H9 (cell line): ENCODE results near the gene ACTL8. TPM values are rescaled to one million over a fixed set of nuclear protein-coding genes. Genes with fewer than 3 reads are reported as not detected.

Experiments
- DNase-seq: peaks from one replicate; pipeline ENCODE4 v3.0.0-alpha.2; 2017
- H2AFZ ChIP-seq: one replicate; pipeline ENCODE4 v1.6.1; 2013; ENCODE audit warnings: mild to moderate bottlenecking, low read length, control low read depth, moderate library complexity
- H2AK5ac ChIP-seq: 2 replicates; pipeline ENCODE4 v1.6.1; 2013; ENCODE audit warnings: low read length, control low read depth, mixed read lengths; ENCODE audit not compliant: insufficient read length
- H2BK120ac ChIP-seq: one replicate; pipeline ENCODE4 v1.6.1; 2013; ENCODE audit warnings: low read depth, mild to moderate bottlenecking, low read length, control low read depth, inconsistent platforms; ENCODE audit not compliant: poor library complexity, severe bottlenecking
- H2BK12ac ChIP-seq: 2 replicates; pipeline ENCODE4 v1.6.1; 2013; ENCODE audit warnings: low read length, control low read depth, mixed read lengths, low read depth; ENCODE audit not compliant: insufficient read length
- H2BK15ac ChIP-seq: 2 replicates; pipeline ENCODE4 v1.6.1; 2013; ENCODE audit warnings: low read depth, low read length, control low read depth
- H2BK20ac ChIP-seq: one replicate; pipeline ENCODE4 v1.6.1; 2013; ENCODE audit warnings: low read depth, mild to moderate bottlenecking, low read length, control low read depth, inconsistent platforms; ENCODE audit not compliant: poor library complexity, severe bottlenecking
- H2BK5ac ChIP-seq: 2 replicates; pipeline ENCODE4 v1.6.1; 2013; ENCODE audit warnings: low read length, control low read depth, mixed read lengths; ENCODE audit not compliant: insufficient read length
- H3K14ac ChIP-seq: 2 replicates; pipeline ENCODE4 v1.6.1; 2013; ENCODE audit warnings: low read length, control low read depth; ENCODE audit not compliant: insufficient read depth
- H3K18ac ChIP-seq: 2 replicates; pipeline ENCODE4 v1.6.1; 2013; ENCODE audit warnings: low read depth, mild to moderate bottlenecking, mixed read lengths, low read length, control low read depth; ENCODE audit not compliant: insufficient read length
- H3K23ac ChIP-seq: 2 replicates; pipeline ENCODE4 v1.6.1; 2013; ENCODE audit warnings: low read length, control low read depth, mixed read lengths, low read depth; ENCODE audit not compliant: insufficient read length
- H3K23me2 ChIP-seq: 2 replicates; pipeline ENCODE4 v1.6.1; 2013; ENCODE audit warnings: low read depth, mild to moderate bottlenecking, mixed read lengths, low read length, control low read depth; ENCODE audit not compliant: insufficient read length, poor library complexity, severe bottlenecking
- H3K27ac ChIP-seq: 2 replicates; pipeline ENCODE4 v1.5.1; 2013; ENCODE audit warnings: low read length, control low read depth, mixed read lengths, low read depth; ENCODE audit not compliant: insufficient read length
- H3K27me3 ChIP-seq: 2 replicates; pipeline ENCODE4 v1.6.1; 2013; ENCODE audit warnings: low read length, control low read depth, inconsistent platforms; ENCODE audit not compliant: insufficient read depth
- H3K4ac ChIP-seq: 2 replicates; pipeline ENCODE4 v1.6.1; 2013; ENCODE audit warnings: low read depth, mild to moderate bottlenecking, control low read depth, inconsistent platforms, low read length, moderate library complexity
- H3K4me1 ChIP-seq: 2 replicates; pipeline ENCODE4 v1.6.1; 2013; ENCODE audit warnings: low read length, control low read depth, inconsistent platforms; ENCODE audit not compliant: insufficient read depth
- H3K4me2 ChIP-seq: 2 replicates; pipeline ENCODE4 v1.6.1; 2013; ENCODE audit warnings: low read length, control low read depth, mixed read lengths; ENCODE audit not compliant: insufficient read length, insufficient read depth
- H3K56ac ChIP-seq: 2 replicates; pipeline ENCODE4 v1.6.1; 2013; ENCODE audit warnings: low read depth, mild to moderate bottlenecking, mixed read lengths, low read length, control low read depth; ENCODE audit not compliant: insufficient read length
- H3K79me1 ChIP-seq: 2 replicates; pipeline ENCODE4 v1.6.1; 2013; ENCODE audit warnings: low read depth, mild to moderate bottlenecking, moderate library complexity, low read length, control low read depth, inconsistent platforms; ENCODE audit not compliant: insufficient read depth, poor library complexity, severe bottlenecking
- H3K79me2 ChIP-seq: 2 replicates; pipeline ENCODE4 v1.6.1; 2013; ENCODE audit warnings: low read length, control low read depth, inconsistent platforms; ENCODE audit not compliant: insufficient read depth
- H3K9ac ChIP-seq: 2 replicates; pipeline ENCODE4 v1.6.1; 2013; ENCODE audit warnings: low read length, control low read depth, mixed read lengths; ENCODE audit not compliant: insufficient read length; ENCODE audit errors: extremely low read depth
- H3K9me3 ChIP-seq: one replicate; pipeline ENCODE4 v1.6.1; 2013; ENCODE audit warnings: low read depth, low read length, inconsistent platforms; ENCODE audit not compliant: control insufficient read depth
- H3T11ph ChIP-seq: one replicate; pipeline ENCODE4 v1.6.1; 2013; ENCODE audit warnings: mild to moderate bottlenecking, low read length, control low read depth, inconsistent platforms
- H4K20me1 ChIP-seq: one replicate; pipeline ENCODE4 v1.6.1; 2013; ENCODE audit not compliant: control insufficient read depth, insufficient read length, insufficient read depth
- H4K5ac ChIP-seq: 2 replicates; pipeline ENCODE4 v1.6.1; 2013; ENCODE audit warnings: low read depth, mild to moderate bottlenecking, mixed read lengths, low read length, control low read depth; ENCODE audit not compliant: insufficient read length
- H4K8ac ChIP-seq: replicated peaks from 2 replicates; pipeline ENCODE4 v1.6.1; 2013; ENCODE audit warnings: low read length, control low read depth, mixed read lengths, low read depth; ENCODE audit not compliant: insufficient read length
- H4K91ac ChIP-seq: 2 replicates; pipeline ENCODE4 v1.6.1; 2013; ENCODE audit warnings: low read depth, mild to moderate bottlenecking, moderate library complexity, mixed read lengths, low read length, control low read depth; ENCODE audit not compliant: insufficient read length
- H3K27ac Mint-ChIP-seq, 3 experiments: 2 replicates in 2 of 3; 3 replicates in 1 of 3; pipeline ENCODE4 v1.8.0; 2020 to 2021; ENCODE audit warnings: mixed read lengths in 3 of 3, mild to moderate bottlenecking in 1 of 3, moderate library complexity in 1 of 3
- H3K27me3 Mint-ChIP-seq: 2 replicates; pipeline ENCODE4 v1.8.0; 2021; ENCODE audit warnings: low read depth, mild to moderate bottlenecking, moderate library complexity, mixed read lengths
- H3K36me3 Mint-ChIP-seq, 3 experiments: 2 replicates in 2 of 3; 3 replicates in 1 of 3; pipeline ENCODE4 v1.8.0; 2020 to 2021; ENCODE audit warnings: low read depth in 3 of 3, mixed read lengths in 3 of 3; ENCODE audit not compliant: insufficient read depth in 1 of 3
- H3K4me1 Mint-ChIP-seq, 2 experiments: 2 replicates each; pipeline ENCODE4 v1.8.0; 2020; ENCODE audit warnings: mixed read lengths in 2 of 2
- H3K4me3 Mint-ChIP-seq, 2 experiments: 2 replicates in 1 of 2; 3 replicates in 1 of 2; pipeline ENCODE4 v1.8.0; 2020 to 2021; ENCODE audit warnings: mild to moderate bottlenecking in 2 of 2, mixed read lengths in 2 of 2, moderate library complexity in 1 of 2
- H3K9me3 Mint-ChIP-seq, 2 experiments: 2 replicates in 1 of 2; 3 replicates in 1 of 2; pipeline ENCODE4 v1.8.0; 2020; ENCODE audit warnings: mild to moderate bottlenecking in 2 of 2, mixed read lengths in 2 of 2, moderate library complexity in 1 of 2
- WGBS: extraction: QIAGEN DNeasy Blood & Tissue Kit; methylation state at CpG from one replicate; pipeline ENCODE4 v1.1.7; 2013; ENCODE audit warnings: missing lambda C conversion rate, low lambda C conversion rate, mixed read lengths; ENCODE audit not compliant: insufficient read length; ENCODE audit errors: extremely low coverage; 5-methylcytosine and 5-hydroxymethylcytosine counted together
- total RNA-seq: library from RNA; stranded (reverse); gene quantifications from 2 replicates; pipeline ENCODE4 v1.2.1, GENCODE V29; 2021
- TF ChIP-seq, protein P1 (sequence below): fragments of 200-600 bp; sonication (generic); conservative IDR thresholded peaks from 3 replicates; pipeline ENCODE4 v1.8.0; 2021; ENCODE audit warnings: antibody characterized with exemption, mild to moderate bottlenecking

The ACTL8 gene
- total RNA-seq, 1 experiment from 2014 or later: not detected

DNA sequence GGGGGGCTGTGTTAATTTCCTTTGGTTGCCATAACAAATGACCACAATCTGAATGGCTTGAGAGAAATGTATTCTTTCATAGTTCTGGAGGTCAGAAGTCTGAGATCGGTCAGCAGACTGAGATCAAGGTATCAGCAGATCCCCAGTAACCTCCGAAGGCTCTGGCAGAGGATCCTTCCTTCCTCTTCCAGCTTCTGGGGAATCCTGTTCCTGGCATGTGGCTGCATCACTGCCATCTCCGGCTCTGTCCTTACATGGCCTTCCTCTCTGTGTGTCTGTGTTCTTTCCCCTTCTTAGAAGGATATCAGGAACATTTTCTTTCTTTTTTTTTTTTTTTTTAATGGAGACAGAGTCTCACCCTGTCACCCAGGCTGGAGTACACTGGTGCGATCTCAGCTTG lies 25.8 kb downstream of the ACTL8 start:
- H3K18ac ChIP-seq: no peak overlapping the region
- H2BK5ac ChIP-seq: no peak overlapping the region
- no peaks in the 10 kb centered on the region for H3K4me1 ChIP-seq
- no peaks in the 10 kb centered on the region for H3K23me2 ChIP-seq
- H3K9me3 Mint-ChIP-seq: no peaks in the 10 kb centered on the region
- H4K8ac ChIP-seq: no peak overlapping the region
- TF ChIP-seq, protein P1, sequence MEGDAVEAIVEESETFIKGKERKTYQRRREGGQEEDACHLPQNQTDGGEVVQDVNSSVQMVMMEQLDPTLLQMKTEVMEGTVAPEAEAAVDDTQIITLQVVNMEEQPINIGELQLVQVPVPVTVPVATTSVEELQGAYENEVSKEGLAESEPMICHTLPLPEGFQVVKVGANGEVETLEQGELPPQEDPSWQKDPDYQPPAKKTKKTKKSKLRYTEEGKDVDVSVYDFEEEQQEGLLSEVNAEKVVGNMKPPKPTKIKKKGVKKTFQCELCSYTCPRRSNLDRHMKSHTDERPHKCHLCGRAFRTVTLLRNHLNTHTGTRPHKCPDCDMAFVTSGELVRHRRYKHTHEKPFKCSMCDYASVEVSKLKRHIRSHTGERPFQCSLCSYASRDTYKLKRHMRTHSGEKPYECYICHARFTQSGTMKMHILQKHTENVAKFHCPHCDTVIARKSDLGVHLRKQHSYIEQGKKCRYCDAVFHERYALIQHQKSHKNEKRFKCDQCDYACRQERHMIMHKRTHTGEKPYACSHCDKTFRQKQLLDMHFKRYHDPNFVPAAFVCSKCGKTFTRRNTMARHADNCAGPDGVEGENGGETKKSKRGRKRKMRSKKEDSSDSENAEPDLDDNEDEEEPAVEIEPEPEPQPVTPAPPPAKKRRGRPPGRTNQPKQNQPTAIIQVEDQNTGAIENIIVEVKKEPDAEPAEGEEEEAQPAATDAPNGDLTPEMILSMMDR: no peak
- no peaks in the 10 kb centered on the region for H3K27me3 ChIP-seq
- no peaks in the 10 kb centered on the region for H3K79me2 ChIP-seq
- no peak overlapping the region for H2BK120ac ChIP-seq
- no peak overlapping the region for H3K4me3 Mint-ChIP-seq
- H3K36me3 Mint-ChIP-seq: no peaks in the 10 kb centered on the region
- no peaks in the 10 kb centered on the region for H3K4me1 Mint-ChIP-seq
- H3K4me2 ChIP-seq: no peak overlapping the region
- H3K14ac ChIP-seq: no peak overlapping the region
- H2AK5ac ChIP-seq: no peak overlapping the region
- no peak overlapping the region for H4K5ac ChIP-seq
- H3T11ph ChIP-seq: no peak overlapping the region
- H2BK15ac ChIP-seq: no peak overlapping the region
- no peak overlapping the region for H4K91ac ChIP-seq
- H3K4ac ChIP-seq: no peak overlapping the region
- no peak overlapping the region for H3K9ac ChIP-seq
- H3K79me1 ChIP-seq: no peaks in the 10 kb centered on the region
- H2AFZ ChIP-seq: no peak overlapping the region
- H3K27ac ChIP-seq: no peak overlapping the region
- peaks cover 13% of the 10 kb centered on the region for H3K27me3 Mint-ChIP-seq
- no peak for DNase-seq
- no peaks in the 10 kb centered on the region for H3K9me3 ChIP-seq
- no peak overlapping the region for H3K56ac ChIP-seq
- no peak overlapping the region for H3K23ac ChIP-seq
- H4K20me1 ChIP-seq: no peaks in the 10 kb centered on the region
- H3K27ac Mint-ChIP-seq: no peak overlapping the region
- no peak overlapping the region for H2BK20ac ChIP-seq
- no CpG with 5 or more reads among the region's 4 CpGs for WGBS
- H2BK12ac ChIP-seq: no peak overlapping the region
